ENCODE data around the gene ADAMTS7. TPM values are rescaled to one million over a fixed set of nuclear protein-coding genes. Genes with fewer than 3 reads are reported as not detected.

The ADAMTS7 gene
- total RNA-seq, 1 experiment from 2014 or later, result 23.1 TPM

GRCh38 chr15:78750566-78750965 is 60.7 kb downstream of the ADAMTS7 start:
- peaks cover 15% of the 10 kb centered on the region for H3K27me3 Mint-ChIP-seq (ENCODE audit: low read depth)
- H3K79me1 ChIP-seq (ENCODE audit: insufficient read depth, low read depth, low read length, poor library complexity, severe bottlenecking), result no peaks in the 10 kb centered on the region
- H4K8ac ChIP-seq (replicated peaks; ENCODE audit: insufficient read length, low read depth, low read length), result no peak overlapping the region
- H2AFZ ChIP-seq (ENCODE audit: low read length), result no peak overlapping the region
- H3T11ph ChIP-seq (ENCODE audit: low read length), result no peak overlapping the region
- H2BK5ac ChIP-seq (ENCODE audit: insufficient read length, low read length), result no peak overlapping the region
- H3K9me3 Mint-ChIP-seq, result no peaks in the 10 kb centered on the region; a peak in 1 of 5 replicates
- no peak overlapping the region for H3K9ac ChIP-seq (ENCODE audit: extremely low read depth, insufficient read length, low read length)
- H3K36me3 Mint-ChIP-seq (ENCODE audit: insufficient read depth in 1 of 3, low read depth in 3 of 3), result no peaks in the 10 kb centered on the region
- H3K4me1 Mint-ChIP-seq, result peaks cover 4% of the 10 kb centered on the region in 2 experiments
- H2BK120ac ChIP-seq (ENCODE audit: low read depth, low read length, poor library complexity, severe bottlenecking), result no peak overlapping the region
- H3K23me2 ChIP-seq (ENCODE audit: insufficient read length, low read depth, low read length, poor library complexity, severe bottlenecking), result no peaks in the 10 kb centered on the region
- no peak overlapping the region for H2BK20ac ChIP-seq (ENCODE audit: low read depth, low read length, poor library complexity, severe bottlenecking)
- no peak overlapping the region for H2BK12ac ChIP-seq (ENCODE audit: insufficient read length, low read depth, low read length)
- peak overlapping the region; percentile 23 to 56 for H3K4me3 Mint-ChIP-seq
- no peak overlapping the region for H3K4me2 ChIP-seq (ENCODE audit: insufficient read depth, insufficient read length, low read length)
- TF ChIP-seq CTCF (conservative IDR thresholded peaks at IDR 0.05), result no peak
- no peak overlapping the region for H3K14ac ChIP-seq (ENCODE audit: insufficient read depth, low read length)
- H3K27ac Mint-ChIP-seq, result no peak overlapping the region
- H3K27me3 ChIP-seq (ENCODE audit: insufficient read depth, low read length), result no peaks in the 10 kb centered on the region
- no peak overlapping the region for H4K91ac ChIP-seq (ENCODE audit: insufficient read length, low read depth, low read length)
- no peak for DNase-seq
- no peak overlapping the region for H2AK5ac ChIP-seq (ENCODE audit: insufficient read length, low read length)
- no peaks in the 10 kb centered on the region for H3K4me1 ChIP-seq (ENCODE audit: insufficient read depth, low read length)
- no peak overlapping the region for H2BK15ac ChIP-seq (ENCODE audit: low read depth, low read length)
- H3K4ac ChIP-seq (ENCODE audit: low read depth, low read length), result no peak overlapping the region
- H4K5ac ChIP-seq (ENCODE audit: insufficient read length, low read depth, low read length), result no peak overlapping the region
- H3K23ac ChIP-seq (ENCODE audit: insufficient read length, low read depth, low read length), result no peak overlapping the region
- no peak overlapping the region for H3K18ac ChIP-seq (ENCODE audit: insufficient read length, low read depth, low read length)
- no peaks in the 10 kb centered on the region for H3K9me3 ChIP-seq (ENCODE audit: control insufficient read depth, low read depth, low read length)
- H3K27ac ChIP-seq (ENCODE audit: insufficient read length, low read depth, low read length), result no peak overlapping the region
- no CpG with 5 or more reads among the region's 7 CpGs for WGBS (ENCODE audit: extremely low coverage, insufficient read length, low lambda C conversion rate)
- H4K20me1 ChIP-seq (ENCODE audit: control insufficient read depth, insufficient read depth, insufficient read length), result no peaks in the 10 kb centered on the region
- H3K79me2 ChIP-seq (ENCODE audit: insufficient read depth, low read length), result no peaks in the 10 kb centered on the region
- no peak overlapping the region for H3K56ac ChIP-seq (ENCODE audit: insufficient read length, low read depth, low read length)
